ENCODE results near the gene OSGEPL1.

OSGEPL1 gene

GRCh38 chr2:189799531-189799930 is 36.9 kb upstream of the OSGEPL1 start:
- H3K4me3 ChIP-seq (ENCODE audit: low read length) = no peak overlapping the region
- no peak overlapping the region for H3K4me2 ChIP-seq (ENCODE audit: low read length)
- no peaks in the 10 kb centered on the region for H4K20me1 ChIP-seq (ENCODE audit: control insufficient read depth, insufficient read depth, low read depth, low read length)
- H3K27me3 ChIP-seq (ENCODE audit: control insufficient read depth, low read length) = no peaks in the 10 kb centered on the region
- no peak overlapping the region for H3K27ac ChIP-seq (ENCODE audit: low read depth, low read length)
- TF ChIP-seq EZH2phosphoT487 (IDR thresholded peaks at IDR 0.05; ENCODE audit: borderline replicate concordance, low read length) (no peak), CTCF (IDR thresholded peaks at IDR 0.05; ENCODE audit: low read depth, low read length, poor library complexity, severe bottlenecking) (no peak)
- H3F3A ChIP-seq (ENCODE audit: control insufficient read depth, insufficient read depth) = peaks cover 6% of the 10 kb centered on the region; the same call in 1 of the 2 replicates
- peaks cover 19% of the 10 kb centered on the region for H3K4me1 ChIP-seq (ENCODE audit: control insufficient read depth, low read length)
- H3K36me3 ChIP-seq (ENCODE audit: control insufficient read depth, low read length) = peaks cover 84% of the 10 kb centered on the region
- H3K9me3 ChIP-seq (ENCODE audit: control insufficient read depth, insufficient read depth, low read length) = no peaks in the 10 kb centered on the region
- peaks cover 53% of the 10 kb centered on the region for H3K79me2 ChIP-seq (ENCODE audit: control insufficient read depth, low read length)
- no peaks in the 10 kb centered on the region for H3K9me2 ChIP-seq (replicated peaks; ENCODE audit: control insufficient read depth, low read length)

GRCh38 chr2:189799030-189799331 is 36.4 kb upstream of the OSGEPL1 start:
- peaks cover 82% of the 10 kb centered on the region for H3K36me3 ChIP-seq (ENCODE audit: control insufficient read depth, low read length)
- TF ChIP-seq EZH2phosphoT487 (IDR thresholded peaks at IDR 0.05; ENCODE audit: borderline replicate concordance, low read length) (no peak), CTCF (IDR thresholded peaks at IDR 0.05; ENCODE audit: low read depth, low read length, poor library complexity, severe bottlenecking) (no peak)
- no peak overlapping the region for H3K4me2 ChIP-seq (ENCODE audit: low read length)
- no peak overlapping the region for H3K27ac ChIP-seq (ENCODE audit: low read depth, low read length)
- H4K20me1 ChIP-seq (ENCODE audit: control insufficient read depth, insufficient read depth, low read depth, low read length) = no peaks in the 10 kb centered on the region
- peaks cover 51% of the 10 kb centered on the region for H3K79me2 ChIP-seq (ENCODE audit: control insufficient read depth, low read length)
- H3K9me3 ChIP-seq (ENCODE audit: control insufficient read depth, insufficient read depth, low read length) = no peaks in the 10 kb centered on the region
- H3K4me1 ChIP-seq (ENCODE audit: control insufficient read depth, low read length) = peaks cover 19% of the 10 kb centered on the region
- H3K27me3 ChIP-seq (ENCODE audit: control insufficient read depth, low read length) = no peaks in the 10 kb centered on the region
- H3F3A ChIP-seq (ENCODE audit: control insufficient read depth, insufficient read depth) = peaks cover 6% of the 10 kb centered on the region; the same call in 1 of the 2 replicates
- H3K4me3 ChIP-seq (ENCODE audit: low read length) = no peak overlapping the region
- no peaks in the 10 kb centered on the region for H3K9me2 ChIP-seq (replicated peaks; ENCODE audit: control insufficient read depth, low read length)

- Histone ChIP-seq H3K9me3 (ENCODE audit: control insufficient read depth, insufficient read depth, low read length) (no peaks in the 10 kb centered on the region), H3F3A (ENCODE audit: control insufficient read depth, insufficient read depth) (peaks cover 8% of the 10 kb centered on the region; the same call in 1 of the 2 replicates), H3K9me2 (replicated peaks; ENCODE audit: control insufficient read depth, low read length) (no peaks in the 10 kb centered on the region), H3K4me2 (ENCODE audit: low read length) (no peak overlapping the region), H3K79me2 (ENCODE audit: control insufficient read depth, low read length) (peaks cover 49% of the 10 kb centered on the region), H3K36me3 (ENCODE audit: control insufficient read depth, low read length) (peaks cover 82% of the 10 kb centered on the region), H3K4me1 (ENCODE audit: control insufficient read depth, low read length) (peaks cover 19% of the 10 kb centered on the region), H3K4me3 (ENCODE audit: low read length) (no peak overlapping the region), H3K27ac (ENCODE audit: low read depth, low read length) (no peak overlapping the region), H4K20me1 (ENCODE audit: control insufficient read depth, insufficient read depth, low read depth, low read length) (no peaks in the 10 kb centered on the region), H3K27me3 (ENCODE audit: control insufficient read depth, low read length) (no peaks in the 10 kb centered on the region)
- TF ChIP-seq EZH2phosphoT487 (IDR thresholded peaks at IDR 0.05; ENCODE audit: borderline replicate concordance, low read length) (no peak), CTCF (IDR thresholded peaks at IDR 0.05; ENCODE audit: low read depth, low read length, poor library complexity, severe bottlenecking) (peak; percentile 66)
These were observed 35.9 kb upstream of the OSGEPL1 start for GRCh38 chr2:189798312-189799029.

Data from DOHH2 (cell line).